GM12801 (cell line): ENCODE measurements around the gene TMEM176B.

Source experiments
- TF ChIP-seq, protein P1 (sequence below): IDR thresholded peaks from one replicate; pipeline ENCODE4 v1.5.1; 2011; ENCODE audit warnings: control low read depth; ENCODE audit not compliant: insufficient read length; ENCODE audit errors: extremely low read depth

TMEM176B gene

DNA sequence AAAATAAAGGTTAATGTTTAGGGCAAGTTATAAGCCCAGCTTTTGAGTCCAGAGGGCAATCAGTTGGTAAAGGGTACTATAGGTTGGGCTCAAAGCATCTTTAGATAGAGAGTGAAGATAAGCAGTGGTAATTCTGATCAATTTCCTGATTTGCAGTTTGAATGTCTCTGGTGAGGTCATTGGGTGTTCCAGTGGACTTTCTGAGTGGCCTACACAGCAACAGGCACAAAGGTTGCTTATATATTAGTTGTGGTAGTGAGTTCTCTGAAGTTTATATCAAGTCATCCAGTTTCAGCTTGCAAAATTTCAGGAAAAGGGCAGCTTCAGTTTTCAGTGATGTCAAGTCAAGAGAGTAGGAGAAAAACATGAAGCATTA is 33.8 kb downstream of the TMEM176B start:
- TF ChIP-seq, protein P1, sequence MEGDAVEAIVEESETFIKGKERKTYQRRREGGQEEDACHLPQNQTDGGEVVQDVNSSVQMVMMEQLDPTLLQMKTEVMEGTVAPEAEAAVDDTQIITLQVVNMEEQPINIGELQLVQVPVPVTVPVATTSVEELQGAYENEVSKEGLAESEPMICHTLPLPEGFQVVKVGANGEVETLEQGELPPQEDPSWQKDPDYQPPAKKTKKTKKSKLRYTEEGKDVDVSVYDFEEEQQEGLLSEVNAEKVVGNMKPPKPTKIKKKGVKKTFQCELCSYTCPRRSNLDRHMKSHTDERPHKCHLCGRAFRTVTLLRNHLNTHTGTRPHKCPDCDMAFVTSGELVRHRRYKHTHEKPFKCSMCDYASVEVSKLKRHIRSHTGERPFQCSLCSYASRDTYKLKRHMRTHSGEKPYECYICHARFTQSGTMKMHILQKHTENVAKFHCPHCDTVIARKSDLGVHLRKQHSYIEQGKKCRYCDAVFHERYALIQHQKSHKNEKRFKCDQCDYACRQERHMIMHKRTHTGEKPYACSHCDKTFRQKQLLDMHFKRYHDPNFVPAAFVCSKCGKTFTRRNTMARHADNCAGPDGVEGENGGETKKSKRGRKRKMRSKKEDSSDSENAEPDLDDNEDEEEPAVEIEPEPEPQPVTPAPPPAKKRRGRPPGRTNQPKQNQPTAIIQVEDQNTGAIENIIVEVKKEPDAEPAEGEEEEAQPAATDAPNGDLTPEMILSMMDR: no peak

DNA sequence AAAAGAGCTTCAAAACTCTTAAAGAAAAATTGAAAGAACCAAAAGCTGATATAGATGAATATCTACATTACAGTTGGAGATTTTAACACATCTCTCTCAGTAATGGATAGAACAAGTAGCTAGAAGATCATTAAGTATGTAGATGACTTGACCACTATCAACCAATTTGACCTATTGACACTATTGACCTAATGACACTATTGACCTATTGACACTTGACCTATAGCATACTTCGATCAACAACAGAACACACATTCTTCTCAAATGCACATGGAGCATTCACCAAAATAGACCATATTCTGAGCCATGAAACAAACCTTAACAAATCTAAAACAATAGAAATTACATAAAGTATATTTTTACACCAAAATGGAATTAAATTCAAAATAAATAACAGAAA is 40.7 kb downstream of the TMEM176B start:
- TF ChIP-seq, protein P1: no peak

DNA sequence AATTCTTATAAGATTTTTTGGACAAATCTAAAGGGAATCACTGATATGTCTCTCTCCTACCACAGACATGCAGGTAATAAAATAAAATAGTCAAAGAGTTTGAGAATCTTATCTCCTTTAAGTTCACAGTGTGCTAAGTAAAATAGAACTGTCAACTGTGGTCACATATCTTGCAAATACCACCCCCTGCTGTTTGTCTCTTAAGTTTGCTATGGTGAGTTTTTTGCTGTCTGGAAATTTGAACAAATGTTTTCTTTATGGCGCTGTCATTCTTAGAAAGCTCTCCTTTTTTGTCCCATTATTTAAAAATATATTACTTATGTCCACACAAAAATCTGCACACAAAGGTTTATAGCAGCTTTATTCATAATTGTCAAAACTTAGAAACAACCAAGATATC is 43.3 kb downstream of the TMEM176B start:
- TF ChIP-seq, protein P1: no peak

DNA sequence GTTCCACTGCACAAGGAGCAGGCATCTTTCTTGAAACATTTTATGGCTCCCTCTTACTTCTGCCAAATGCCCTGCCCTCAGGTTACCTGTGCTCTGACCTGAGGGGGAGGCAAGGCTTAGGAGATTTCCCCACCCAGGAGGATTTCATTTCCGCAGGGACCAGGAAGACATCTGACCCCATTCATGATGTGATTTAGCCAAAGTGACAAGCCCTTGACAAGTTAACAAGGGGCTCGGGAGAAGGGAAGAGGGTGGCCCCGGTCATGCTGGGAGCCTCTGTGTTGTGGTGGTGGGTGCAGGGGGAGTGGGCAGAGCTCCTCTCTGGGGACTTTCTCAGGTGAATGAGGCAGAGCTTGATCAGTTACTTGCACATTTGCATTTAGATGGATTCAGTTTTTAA is 44.0 kb downstream of the TMEM176B start:
- TF ChIP-seq, protein P1: no peak

DNA sequence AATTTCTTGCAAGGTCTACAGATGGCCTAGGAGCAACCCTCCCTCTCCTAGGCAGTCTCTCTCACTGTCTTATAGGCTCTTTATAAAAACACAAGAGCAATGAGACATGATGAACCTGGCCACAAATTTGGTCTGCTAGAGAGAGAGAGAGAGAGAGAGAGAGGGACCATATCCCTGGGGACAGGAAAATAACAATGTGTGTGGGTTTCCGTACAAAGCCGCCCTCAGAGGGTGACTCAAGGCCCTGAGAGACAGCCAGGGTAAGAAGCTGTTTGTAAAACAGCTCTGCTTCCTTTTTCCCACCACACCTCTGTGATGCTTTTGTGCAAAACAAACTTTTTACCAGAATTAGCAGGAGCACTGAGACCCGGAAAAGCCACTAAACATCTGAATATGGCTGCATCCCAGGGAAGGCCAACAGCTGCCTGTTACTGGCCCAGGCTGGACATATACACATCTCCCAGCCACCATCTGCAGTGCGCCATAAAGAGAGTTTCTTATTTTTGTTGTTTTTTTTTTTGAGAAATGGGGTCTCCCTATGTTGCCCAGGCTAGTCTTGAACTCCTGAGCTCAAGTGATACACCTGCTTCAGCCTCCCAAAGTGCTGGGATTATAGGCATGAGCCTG is 44.6 kb downstream of the TMEM176B start:
- TF ChIP-seq, protein P1: no peak

DNA sequence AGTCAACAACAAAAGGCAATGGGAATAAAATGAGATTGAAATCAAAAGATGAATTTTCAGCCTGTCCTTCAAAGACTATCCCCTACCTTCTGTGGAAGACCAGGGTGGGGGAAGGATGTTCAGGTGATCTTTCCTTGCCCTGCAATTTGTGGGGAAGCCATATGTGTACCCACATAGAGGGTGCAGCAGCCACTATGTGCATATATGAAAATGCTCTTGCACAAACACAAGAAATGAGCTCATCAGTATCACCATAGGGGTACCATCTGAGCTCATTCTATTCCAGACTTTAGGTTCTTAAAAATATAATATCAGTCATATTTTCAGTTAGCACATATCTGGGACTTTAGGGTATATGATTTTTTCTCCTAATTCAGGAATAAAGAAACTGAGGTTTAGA is 45.2 kb downstream of the TMEM176B start:
- TF ChIP-seq, protein P1: no peak

DNA sequence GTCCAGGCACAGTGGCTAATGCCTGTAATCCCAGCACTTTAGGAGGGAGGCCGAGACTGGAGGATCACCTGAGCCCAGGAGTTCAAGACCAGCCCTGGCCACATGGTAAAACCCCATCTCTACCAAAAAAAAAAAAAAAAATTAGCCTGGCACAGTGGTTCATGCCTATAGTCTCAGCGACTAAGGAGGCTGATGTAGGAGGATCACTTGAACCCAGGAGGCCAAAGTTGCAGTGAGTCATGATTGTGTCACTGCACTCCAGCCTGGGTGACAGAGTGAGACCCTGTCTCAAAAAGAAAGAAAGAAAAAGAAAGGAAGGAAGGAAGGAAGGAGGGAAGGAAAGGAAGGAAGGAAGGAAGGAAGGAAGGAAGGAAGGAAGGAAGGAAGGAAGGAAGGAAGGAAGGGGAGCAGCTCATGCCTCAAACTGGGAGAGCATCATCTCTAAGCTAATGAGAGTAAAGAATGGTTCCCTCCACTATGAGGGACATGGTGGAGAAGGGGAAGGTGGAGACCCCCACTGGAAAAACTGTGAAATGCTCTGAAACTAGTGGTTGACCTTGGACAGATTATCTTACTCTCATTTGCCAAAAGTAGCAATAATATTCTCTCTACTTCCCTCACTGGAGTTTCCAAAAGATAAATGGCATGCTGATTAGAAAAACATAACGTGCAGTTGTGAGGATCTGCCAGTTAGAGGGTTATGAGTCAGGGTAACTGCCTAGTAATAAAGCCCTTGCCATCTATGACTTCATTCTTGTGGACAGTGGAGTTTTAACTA is 46.1 kb downstream of the TMEM176B start:
- TF ChIP-seq, protein P1: no peak
